Stimulated activated CD4-positive, alpha-beta T cell treated with anti-CD3 and anti-CD28 coated beads, Interleukin-4, amount 100 ng/mL, for 4 hours (primary cell): Measurements from ENCODE around the gene AGBL1.

Source experiments
- DNase-seq, 2 experiments: peaks; one replicate each; pipeline ENCODE4 v3.0.0-alpha.2; 2020

The AGBL1 gene

DNA sequence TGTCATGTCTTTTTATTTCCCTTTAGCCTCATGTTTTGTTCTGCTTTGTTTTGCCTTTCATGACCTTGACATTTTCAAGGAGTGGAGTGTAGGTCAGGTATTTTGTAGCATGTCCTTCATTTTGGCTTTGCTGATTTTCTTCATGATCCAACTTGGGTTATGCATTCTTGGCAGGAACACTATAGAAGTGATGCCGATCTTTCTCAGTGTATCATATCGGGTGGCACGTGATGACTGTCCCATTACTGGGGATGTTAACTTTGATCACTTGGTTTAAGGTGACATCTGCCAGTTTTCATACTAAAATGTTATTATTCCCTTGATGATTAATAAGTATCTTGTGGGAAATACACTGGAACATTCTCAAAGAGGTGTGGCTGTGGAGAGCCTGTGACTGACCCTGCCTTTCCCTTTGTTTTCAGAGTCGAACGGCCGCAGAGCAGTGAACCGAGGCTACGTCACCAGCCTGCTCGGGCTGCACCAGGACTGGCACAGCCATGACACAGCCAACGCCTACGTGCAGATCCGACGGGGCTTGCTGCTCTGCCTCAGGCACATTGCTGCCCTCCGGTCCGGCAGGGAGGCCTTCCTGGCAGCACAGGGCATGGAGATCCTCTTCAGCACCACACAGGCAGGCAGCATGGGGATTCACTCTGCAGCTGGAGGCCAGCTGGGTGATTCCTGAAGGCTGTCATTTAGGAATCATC lies 167.7 kb downstream of the AGBL1 start:
- no peak for DNase-seq

DNA sequence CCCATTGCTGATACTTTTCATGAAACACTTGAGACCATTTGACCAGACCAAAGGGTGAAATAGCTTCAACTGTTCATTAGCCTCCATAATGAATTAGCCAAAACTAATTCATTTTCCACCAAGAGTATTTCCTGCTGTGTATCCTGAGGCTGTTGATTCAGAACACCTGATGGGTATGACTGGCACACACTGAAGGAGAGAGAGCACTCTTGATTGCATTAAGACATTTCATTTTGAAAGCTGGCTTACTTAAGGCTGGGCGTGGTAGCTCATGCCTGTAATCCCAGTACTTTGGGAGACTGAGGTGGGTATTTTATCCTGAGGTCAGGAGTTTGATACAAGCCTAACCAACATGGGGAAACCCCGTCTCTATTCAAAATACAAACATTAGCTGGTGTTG lies 175.6 kb downstream of the AGBL1 start:
- DNase-seq, result no peak

DNA sequence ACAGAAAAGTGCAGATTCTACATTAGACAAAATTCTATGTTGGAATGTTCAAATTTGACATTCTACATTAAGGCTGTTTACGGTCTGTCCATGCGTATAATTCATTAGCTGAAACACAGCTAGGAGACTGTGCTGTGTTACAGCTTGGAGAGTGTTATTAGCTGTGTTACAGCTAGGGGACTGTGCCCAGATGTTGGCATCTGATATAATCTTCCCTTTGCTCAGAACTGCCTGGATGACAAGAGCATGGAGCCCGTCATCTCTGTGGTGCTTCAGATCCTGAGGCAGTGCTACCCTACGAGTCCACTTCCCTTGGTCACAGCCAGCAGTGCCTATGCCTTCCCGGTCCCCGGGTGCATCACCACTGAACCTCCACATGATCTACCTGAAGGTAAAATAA lies 177.0 kb downstream of the AGBL1 start:
- DNase-seq, result no peak

DNA sequence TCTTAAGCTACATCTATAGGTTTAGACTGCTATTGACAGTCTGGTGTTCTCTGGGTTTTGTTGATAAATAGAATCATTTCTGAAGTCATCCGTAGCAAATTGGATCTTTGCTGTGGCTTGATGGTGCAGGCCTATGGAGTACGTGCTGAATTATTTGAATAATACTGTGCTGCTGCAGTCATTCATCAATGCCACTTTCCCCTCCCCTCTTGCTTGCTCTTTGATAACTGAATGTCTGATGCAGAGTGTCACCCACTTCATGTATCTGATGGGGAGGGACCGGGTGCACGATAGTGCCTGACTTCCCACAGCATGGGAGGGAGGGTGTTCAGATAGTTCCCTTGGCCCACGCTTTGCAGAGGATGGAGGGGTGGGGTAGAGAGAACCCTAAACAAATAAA lies 179.9 kb downstream of the AGBL1 start:
- DNase-seq, result no peak

DNA sequence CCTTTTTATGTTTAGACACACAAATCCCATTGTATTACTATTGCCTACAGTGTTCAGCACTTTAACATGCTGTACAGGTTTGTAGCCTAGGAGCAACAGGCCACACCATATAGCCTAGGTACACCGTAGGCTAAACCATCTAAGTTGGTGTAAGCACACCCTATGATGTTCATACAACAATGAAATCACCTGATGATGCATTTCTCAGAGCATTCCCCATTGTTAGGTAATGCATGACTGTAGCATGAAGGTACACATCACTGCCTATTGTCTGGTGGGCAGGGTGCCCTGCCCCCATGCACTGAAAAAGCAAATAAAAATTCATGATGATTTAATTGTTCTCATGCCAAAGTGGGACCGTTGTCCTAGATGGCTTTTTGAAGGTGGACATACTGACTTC lies 183.6 kb downstream of the AGBL1 start:
- DNase-seq, result no peak

DNA sequence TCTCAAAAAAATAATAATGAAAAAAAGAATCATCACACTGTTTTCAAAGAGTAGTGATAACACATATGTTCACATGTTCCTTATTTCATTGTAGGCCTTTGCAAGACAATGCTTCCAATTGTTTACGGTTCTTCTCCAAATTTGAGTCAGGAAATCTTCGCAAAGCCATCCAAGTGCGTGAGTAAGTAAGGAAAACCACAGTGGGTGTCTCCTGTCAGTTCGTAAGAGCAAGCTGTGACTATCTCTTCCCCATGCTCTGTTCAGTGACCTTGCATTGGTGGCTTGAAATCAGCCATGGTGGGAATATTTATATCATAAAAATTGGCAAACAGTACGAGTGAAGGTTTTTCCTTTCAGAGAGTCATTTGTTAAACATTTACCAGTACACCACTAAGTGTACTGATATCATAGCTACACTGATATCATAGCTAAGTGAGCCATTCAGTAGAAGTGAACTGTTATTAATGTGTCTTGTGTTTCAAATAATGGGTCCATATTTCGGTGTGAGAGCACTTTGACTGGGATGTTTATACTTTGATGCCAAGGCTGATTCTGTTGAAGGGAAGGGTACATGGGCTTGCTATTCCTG lies 187.3 kb downstream of the AGBL1 start:
- no peak for DNase-seq

DNA sequence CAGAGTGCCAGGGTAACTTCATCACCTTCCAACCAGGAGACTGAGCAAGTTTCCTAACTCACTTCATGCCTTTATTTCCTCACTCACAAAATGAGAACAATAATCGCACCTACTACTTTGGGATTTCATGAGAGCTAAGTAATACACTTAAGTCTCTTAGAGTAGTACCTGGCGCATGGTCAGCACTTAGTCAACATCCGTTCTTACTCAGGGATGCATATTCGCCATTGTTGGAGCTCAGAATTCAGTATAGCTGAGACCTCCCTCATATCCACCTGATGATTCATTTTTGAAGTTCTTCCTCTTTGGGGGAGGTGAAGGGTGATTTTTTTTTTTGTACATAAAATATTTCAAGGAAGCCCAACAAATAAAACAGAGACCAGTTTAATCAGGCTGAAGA lies 188.2 kb downstream of the AGBL1 start:
- no peak for DNase-seq

DNA sequence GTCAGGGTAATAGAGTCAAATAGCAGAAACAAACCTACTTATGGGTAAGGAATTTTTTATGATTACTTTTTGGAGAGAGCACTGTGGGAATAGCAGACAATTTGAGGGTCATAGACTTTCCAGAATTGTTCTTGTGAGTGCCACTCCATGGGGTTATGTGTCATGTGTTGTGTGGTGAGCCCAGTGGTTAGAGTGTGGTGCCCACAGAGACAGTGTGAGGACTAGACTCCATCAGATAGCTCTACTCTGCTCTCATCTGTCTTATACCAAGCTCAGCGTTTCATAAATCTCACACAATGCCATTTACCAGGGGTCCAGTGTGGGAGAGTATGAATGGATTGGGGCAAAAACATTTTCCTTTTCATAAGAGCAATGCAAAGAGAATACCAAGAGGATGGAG lies 188.9 kb downstream of the AGBL1 start:
- no peak for DNase-seq

DNA sequence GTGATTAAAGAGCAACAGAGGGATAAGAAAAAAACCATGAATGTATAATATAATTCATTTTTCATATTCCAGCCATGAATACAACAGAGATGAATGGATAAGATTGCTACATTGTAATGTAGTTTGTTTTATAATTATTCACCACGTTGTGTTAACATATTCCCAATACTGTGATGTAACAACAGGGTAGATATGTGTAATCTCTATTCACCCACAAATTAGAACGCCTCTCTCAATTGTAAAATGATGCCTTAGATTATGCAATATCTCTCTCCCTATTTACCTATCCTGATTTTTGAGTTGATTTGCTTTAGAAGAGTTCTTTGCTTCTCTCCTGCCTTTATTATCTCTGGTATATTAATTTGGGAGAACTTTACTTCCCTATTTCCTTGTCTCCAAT lies 193.6 kb downstream of the AGBL1 start:
- DNase-seq, result no peak

DNA sequence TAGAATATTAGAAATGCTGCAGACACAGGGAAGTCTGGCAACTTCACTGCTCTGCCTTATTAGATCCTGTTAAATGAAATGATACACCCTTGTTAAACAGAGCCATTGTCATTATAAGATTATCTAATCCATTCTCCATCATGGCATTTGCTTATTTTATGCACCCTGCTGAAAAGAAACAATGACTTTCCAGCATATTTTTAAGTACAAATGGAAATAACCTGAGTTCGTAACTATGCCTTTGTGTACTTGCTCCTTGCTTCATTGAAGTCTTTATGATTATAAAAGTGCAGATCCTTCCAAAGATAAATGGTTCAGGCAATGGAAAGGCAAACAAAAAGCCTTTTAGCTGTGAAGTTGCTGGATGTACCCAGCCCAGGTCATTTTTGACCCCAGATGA lies 195.7 kb downstream of the AGBL1 start:
- no peak for DNase-seq

DNA sequence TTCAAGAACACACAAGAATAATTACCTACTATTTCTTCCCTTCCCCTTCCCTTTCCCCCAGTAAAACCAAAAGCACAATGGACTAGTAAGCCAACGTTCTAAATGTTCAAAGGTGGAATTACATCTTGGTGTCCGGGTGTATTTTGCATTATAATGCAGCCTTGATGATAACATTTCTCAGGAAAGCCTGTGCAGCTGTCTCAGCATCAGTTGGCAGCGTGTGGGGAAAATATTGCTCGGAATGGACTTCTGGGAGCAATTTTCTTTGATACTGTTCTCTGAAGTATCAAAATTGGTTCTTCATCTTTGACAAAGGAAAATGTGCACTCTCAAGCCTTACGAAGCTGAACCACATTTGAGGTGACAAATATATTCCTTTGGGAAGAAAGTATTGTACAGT lies 198.9 kb downstream of the AGBL1 start:
- no peak for DNase-seq

DNA sequence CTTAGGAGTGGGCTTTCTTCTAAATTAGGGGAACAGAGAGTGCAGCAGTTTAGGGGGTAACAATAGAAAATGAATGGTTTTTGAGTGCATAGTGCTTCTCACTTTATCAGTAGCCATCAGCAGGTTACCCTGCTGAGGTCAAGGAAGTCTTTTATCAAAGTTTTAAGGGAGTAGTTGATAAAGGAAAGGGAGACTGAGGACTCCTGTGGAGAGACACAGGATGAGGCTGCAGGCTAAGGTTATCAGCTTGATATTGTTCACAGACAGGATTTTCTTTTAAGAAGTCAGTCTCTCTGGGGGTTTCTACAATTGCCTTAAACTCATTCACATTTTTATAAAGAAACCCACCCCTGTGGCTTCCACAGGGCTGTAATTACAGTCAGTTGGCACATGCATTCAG lies 205.0 kb downstream of the AGBL1 start:
- no peak for DNase-seq

DNA sequence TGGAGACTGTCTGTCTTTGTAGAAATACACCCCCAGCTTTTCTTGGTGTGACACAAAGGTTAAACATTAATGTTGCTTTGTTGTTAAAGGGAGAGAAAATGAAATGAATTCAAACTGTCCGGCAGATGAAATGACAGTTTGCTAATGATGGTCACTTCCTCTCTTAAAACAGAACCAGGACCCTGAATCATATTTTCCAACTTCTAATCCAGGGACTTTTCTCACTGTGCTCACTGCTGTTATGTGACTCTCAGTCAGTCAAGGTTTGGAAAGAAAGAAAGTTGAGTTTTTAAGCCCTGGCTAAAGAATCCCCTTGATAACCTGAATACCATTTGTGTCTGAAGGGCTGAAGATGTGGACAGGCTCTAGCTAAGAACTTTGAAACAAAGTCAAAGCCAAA lies 215.8 kb downstream of the AGBL1 start:
- DNase-seq, result no peak

DNA sequence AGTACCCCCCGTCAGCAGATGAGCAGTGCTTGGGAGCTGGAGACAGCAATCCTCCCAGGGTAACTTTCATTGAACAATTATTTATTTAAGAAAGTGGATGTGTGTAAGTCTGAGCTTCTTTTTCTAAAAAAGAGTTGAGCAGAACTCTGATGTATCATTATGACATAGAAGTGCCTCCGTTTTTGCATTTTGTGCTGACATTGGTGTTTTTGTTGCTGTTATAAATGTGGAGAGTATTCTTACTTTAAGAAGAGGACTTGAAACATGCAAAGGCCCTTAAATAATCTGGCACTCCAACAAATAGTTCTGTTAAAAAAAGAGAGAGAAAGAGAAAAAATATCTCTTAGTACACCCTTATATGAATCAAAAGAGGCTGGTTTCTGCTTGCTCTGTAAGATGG lies 217.1 kb downstream of the AGBL1 start:
- no peak for DNase-seq

DNA sequence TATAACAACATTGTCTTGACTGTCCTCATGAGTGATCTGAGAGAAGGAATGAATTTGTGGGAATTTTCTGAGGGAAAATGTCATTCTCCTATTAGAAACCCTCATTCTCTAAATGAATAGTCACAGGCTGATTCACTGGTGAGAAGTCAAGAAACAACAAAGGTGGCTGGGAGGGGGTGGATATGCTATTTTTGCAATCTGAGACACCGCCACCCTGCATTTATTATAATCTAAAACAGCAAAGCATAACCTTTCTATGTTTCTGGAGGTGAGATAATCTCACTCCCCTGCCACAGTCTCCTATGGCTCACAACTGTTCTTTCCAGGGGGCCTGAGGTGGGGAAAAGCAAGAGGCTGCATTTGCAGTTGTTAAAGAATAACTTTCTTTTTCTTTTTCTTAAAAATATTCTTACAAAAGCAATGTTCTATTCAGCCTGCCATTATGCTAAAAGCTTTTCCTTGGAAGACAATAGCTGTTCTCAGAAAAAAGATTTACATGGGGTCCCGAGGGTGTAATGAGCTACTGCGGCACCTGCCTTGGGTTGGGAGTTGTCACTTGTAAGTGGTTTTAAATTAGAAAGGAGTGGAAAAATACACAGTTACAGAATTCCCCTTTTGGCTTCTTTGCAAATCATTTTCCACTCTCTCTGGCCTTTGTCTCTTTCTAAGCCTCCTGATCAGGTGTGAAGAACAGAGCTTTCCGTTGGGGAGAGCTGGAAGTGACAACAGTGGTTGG lies 220.9 kb downstream of the AGBL1 start:
- no peak for DNase-seq

DNA sequence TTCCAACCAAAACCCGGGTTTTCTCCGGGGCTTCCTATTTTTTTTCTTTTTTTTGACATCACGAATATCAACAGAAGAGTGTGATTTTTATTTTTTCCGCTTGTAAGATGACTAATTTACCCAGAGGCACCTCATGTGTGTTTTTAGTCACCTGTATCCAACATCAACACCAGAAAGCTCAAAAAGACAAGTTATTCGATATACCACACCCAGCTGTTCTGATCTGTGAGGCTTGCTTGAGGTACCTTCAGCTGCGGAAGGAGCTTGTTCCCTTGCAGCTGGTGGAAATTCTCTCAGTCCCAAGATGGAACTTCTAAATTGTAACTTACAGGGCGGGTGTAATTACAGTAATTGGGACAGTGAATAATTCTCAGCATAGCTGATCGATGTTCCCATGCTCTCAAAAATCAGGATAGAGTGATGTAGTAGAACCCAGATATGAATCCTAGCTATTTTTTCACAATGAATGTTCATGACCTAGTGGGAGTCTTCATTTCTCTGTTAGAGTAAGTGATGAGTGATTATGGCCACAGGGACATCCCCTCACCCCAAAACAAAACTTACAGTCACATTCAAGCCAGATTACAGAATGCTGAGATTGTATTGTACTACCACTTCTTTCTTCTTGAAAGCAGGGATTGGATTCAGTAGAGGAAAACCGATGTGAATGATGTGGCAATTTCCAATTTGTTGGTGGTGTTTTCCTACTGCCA lies 232.1 kb downstream of the AGBL1 start:
- DNase-seq, result no peak

DNA sequence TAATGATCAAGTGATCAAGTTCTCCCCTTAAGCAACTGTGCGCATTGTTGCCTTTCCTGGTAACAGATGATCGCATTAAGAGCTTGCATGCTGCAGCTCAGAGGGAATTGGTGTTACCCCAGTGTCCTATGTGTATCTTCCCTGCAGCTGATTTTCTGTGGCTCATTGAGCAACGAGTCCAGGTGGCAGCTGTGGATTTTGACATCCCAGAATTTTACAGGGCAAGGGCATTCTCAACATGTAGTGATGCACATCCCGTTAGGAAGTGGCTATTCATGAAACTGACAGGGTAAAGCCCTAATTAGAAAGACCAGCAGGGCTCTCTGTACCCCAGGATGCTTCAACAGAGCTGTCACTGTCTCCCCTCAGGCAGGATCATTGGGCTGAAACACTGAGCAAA lies 232.8 kb downstream of the AGBL1 start:
- DNase-seq, result no peak

DNA sequence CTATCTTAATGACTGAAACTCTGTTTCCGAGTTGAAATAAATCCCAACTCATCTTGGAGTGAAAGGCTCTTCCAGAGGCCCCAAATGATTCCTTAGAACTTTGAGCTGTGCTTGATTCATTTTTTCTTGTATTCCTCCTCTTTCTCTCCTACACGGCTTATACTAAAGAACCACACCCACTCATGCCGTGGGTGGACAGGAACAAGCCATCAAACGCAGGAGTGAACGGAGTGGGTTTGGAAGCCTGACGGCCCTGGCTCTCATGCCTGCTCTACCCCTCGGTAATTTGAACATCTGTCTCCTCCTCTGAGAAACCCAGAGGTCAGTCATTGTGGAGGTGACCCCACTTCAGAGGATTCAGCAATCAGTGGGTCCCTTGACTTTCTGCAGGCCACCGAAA lies 236.5 kb downstream of the AGBL1 start:
- no peak for DNase-seq

DNA sequence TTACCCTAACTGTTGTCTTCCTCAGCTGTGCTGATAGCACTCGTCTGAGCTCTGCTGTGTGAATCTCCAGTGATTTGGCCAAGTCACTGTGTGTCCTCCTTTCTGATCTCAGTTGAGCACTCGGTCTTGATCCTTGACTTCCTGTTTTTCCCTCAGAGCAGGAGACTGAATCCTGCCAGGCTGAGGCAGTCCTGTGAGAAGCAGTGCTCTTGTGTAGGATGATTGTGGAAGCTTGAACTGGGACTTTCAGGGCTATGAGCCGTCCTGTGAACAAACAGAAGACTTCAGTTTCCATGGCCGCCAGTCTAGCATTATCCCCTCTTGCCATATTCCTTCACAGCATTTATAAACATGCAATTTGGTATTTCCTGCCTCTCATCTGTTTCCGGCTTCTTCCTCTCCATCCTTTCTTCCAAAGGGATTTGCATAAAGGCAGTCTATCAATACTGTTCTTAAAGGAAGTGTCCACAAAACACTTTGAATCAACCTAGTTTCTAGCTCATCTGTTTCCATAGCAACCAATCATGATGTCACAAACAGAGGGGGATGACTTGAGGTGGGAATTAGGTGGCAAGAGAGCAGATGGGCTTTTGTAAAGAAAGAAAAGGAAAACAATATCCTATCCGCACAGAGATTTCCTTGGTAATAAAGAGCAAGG lies 237.2 kb downstream of the AGBL1 start:
- no peak for DNase-seq

DNA sequence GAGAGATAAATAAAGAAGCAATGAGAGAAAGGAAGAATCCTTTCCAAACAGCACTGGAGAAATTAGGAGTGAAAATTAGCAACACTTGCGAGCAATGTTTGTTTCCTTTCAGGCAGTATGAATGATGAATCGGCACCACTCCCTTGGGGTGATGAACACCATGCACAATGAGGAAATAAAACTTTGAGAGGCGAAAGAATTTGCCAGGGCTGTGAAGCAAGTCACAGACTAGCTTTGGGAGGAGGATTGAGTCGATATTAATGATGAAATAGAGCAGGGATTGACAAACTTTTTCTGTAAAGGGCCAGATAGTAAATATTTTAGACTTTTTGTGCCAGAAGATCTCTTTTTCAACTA lies 237.7 kb downstream of the AGBL1 start:
- no peak for DNase-seq

DNA sequence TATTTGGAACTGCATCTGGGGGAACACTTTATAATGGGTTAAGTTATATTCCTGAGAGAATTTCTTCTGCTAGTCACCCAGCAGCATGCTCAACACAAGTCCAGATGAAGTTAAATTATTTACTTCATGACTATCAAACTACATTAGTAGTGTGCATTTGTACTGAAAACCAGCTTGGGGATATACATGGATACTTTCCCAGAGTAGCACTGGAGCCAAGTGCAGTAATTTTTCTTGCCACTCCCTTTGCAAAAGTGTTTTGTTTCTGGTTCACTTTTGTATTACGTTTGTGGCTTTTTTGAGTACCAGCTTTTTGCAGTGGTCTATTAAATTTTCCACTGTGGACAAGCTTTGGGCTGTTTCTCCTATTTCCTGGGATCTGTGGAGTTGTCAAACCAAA lies 243.0 kb downstream of the AGBL1 start:
- no peak for DNase-seq

DNA sequence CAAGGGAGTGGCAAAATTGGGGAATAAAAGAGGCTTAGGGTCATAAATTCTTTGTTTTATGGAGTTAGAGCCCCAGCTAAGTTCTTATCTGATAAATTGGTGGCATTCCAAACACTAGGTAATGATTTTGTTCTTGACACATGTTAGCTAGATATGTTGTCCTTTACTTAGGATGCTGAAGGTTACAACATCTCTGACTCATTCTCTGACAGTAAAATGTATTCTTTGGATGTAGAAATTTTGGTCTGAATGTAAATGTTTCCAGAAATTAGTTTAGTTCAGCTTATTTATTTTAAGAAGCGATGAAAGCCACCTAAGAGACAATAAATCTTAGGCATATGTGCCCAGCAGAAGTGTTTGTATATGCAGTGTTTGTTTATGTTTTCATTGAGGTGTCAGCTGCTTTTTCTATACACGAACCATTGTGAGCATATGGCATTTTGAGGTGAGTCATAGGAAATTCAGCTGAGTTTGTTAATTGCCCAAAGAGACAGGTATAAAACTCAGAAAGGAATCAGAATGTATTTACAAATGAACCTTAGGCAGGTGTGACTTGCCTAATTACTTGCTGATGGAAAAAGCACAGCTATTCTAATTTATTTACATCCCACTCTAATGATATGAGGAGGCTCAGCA lies 247.7 kb downstream of the AGBL1 start:
- no peak for DNase-seq

DNA sequence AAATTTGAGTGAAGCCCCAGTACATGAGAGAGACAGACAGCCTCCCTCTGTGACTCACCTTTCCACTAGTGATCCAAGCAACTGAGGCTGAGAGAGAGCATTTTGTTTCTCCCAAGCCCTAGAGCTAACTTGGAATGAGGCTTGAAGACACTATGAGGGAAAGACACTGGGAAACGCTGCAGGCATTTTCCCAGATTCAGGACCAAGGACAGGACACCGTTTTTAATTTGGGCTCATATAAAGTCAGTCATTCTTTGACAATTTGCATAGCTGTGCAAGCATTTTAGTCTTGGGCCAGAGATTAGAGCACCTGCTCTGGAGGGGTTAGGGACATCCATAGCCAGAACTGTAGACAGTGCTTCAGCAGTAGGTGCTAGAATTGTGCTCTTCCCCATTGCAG lies 249.0 kb downstream of the AGBL1 start:
- no peak for DNase-seq
